NCI-H1436 (cell line): ENCODE results near the gene DNAJC2.
"Not testable (repeated sequence)": the region's sequence is repeated elsewhere in the genome, so short reads cannot be mapped to it uniquely, and the experiment has no call there.

Experiments used
- DNase-seq: peaks from one replicate; lab custom pipeline; 2025; lab: John Stamatoyannopoulos, UW

Gene DNAJC2

DNA sequence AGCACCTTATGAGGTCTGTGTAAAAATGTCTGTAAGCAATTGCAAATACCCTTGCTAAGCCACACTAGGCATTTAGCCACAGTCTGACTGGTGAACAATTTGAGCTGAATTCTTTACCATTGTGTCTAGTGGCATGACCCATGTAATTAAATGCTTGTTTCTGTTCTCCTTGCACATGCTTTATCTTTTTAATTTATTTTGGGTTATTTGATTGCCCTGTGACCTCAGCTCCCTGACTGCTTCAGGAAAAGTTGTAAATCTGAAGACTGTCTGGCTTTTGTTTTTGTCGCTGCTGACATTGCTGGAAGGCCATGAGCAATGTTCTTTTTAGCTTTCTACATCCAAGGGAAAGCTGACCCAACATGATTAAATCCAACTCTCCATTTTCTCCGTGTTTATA is 78.3 kb downstream of the DNAJC2 start:
- not testable (repeated sequence) for DNase-seq

DNA sequence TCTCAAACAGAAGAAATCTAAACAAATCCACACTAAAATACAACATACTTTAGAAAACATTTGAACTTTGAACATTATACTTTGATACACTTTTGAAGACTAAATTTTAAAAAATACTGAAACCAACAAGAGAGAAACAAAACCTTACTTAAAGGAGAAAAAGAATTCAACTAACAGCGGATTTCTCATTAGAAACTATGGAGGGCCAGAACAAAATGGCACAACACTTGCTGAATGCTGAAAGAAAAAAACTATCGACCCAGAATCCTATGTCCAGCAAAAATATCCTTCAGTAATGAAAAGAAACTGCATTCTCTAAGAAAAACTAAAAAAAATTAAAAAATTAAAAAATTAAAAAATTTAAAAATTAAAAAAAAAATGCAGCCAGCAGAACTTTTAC is 80.5 kb downstream of the DNAJC2 start:
- not testable (repeated sequence) for DNase-seq
